ENCODE data around the gene RAB3GAP1.
"Not testable (repeated sequence)": the region's sequence is repeated elsewhere in the genome, so short reads cannot be mapped to it uniquely, and the experiment has no call there.

Gene RAB3GAP1

GRCh38 chr2:135113322-135113721 is 61.2 kb downstream of the RAB3GAP1 start:
- TF ChIP-seq CTCF (IDR thresholded peaks at IDR 0.05), result no peak
- no peak for DNase-seq
- Histone ChIP-seq H3K27me3 (no peaks in the 10 kb centered on the region), H3K36me3 (peaks cover 5 to 50% (median 26%) of the 10 kb centered on the region in 3 donors), H3K4me3 (no peak overlapping the region), H3K27ac (no peak overlapping the region), H3K9me3 (no peaks in the 10 kb centered on the region), H3K4me1 (no peaks in the 10 kb centered on the region)
- intact Hi-C loops (cut with DNase I; ENCODE audit: low total_unique reads), result no loop called here

GRCh38 chr2:135119582-135119981 is 67.5 kb downstream of the RAB3GAP1 start:
- Histone ChIP-seq H3K36me3 (peaks cover 5 to 36% (median 14%) of the 10 kb centered on the region in 3 donors), H3K4me3 (no peak overlapping the region), H3K27ac (no peak overlapping the region), H3K9me3 (no peaks in the 10 kb centered on the region), H3K27me3 (no peaks in the 10 kb centered on the region), H3K4me1 (no peaks in the 10 kb centered on the region)
- no peak for DNase-seq
- TF ChIP-seq CTCF (IDR thresholded peaks at IDR 0.05), result no peak
- intact Hi-C loops (cut with DNase I; ENCODE audit: low total_unique reads), result no loop called here

- intact Hi-C loops (cut with DNase I; ENCODE audit: low total_unique reads), result no loop called here
- Histone ChIP-seq H3K36me3 (peaks cover 0 to 38% (median 20%) of the 10 kb centered on the region in 3 donors), H3K9me3 (no peaks in the 10 kb centered on the region)
Observed at GRCh38 chr2:135121016-135121657, 69.0 kb downstream of the RAB3GAP1 start.

GRCh38 chr2:135121658-135122039 is 69.6 kb downstream of the RAB3GAP1 start:
- H3K27ac ChIP-seq; H3K4me3 ChIP-seq; H3K4me1 ChIP-seq; DNase-seq; H3K9me3 ChIP-seq; H3K27me3 ChIP-seq; intact Hi-C loops (cut with DNase I; ENCODE audit: low total_unique reads): not testable (repeated sequence)
- H3K36me3 ChIP-seq, result peaks cover 4 to 43% (median 22%) of the 10 kb centered on the region in 3 donors

More at GRCh38 chr2:135121016-135121657, 69.0 kb downstream of the RAB3GAP1 start:
- Histone ChIP-seq H3K27ac (no peak overlapping the region), H3K4me1 (no peaks in the 10 kb centered on the region), H3K4me3 (no peak overlapping the region), H3K27me3 (no peaks in the 10 kb centered on the region)
- TF ChIP-seq CTCF (IDR thresholded peaks at IDR 0.05), result no peak
- no peak for DNase-seq

- no peak overlapping the region for H3K27ac ChIP-seq
- no peaks in the 10 kb centered on the region for H3K4me1 ChIP-seq
- DNase-seq, result no peak
- H3K27me3 ChIP-seq, result no peaks in the 10 kb centered on the region
- peaks cover 28 to 67% (median 51%) of the 10 kb centered on the region in 3 donors for H3K36me3 ChIP-seq
- intact Hi-C loops (cut with DNase I; ENCODE audit: low total_unique reads), result no loop called here
- no peaks in the 10 kb centered on the region for H3K9me3 ChIP-seq
- H3K4me3 ChIP-seq, result no peak overlapping the region
- no peak for TF ChIP-seq CTCF (IDR thresholded peaks at IDR 0.05)
Observed at GRCh38 chr2:135124924-135125886, 73.1 kb downstream of the RAB3GAP1 start.

GRCh38 chr2:135125940-135126339 is 73.8 kb downstream of the RAB3GAP1 start:
- TF ChIP-seq CTCF (IDR thresholded peaks at IDR 0.05), result no peak

More at GRCh38 chr2:135125940-135126339, 73.8 kb downstream of the RAB3GAP1 start:
- Histone ChIP-seq H3K9me3 (no peaks in the 10 kb centered on the region), H3K36me3 (peaks cover 35 to 75% (median 59%) of the 10 kb centered on the region in 3 donors), H3K27me3 (no peaks in the 10 kb centered on the region), H3K4me3 (no peak overlapping the region), H3K4me1 (no peaks in the 10 kb centered on the region), H3K27ac (no peak overlapping the region)
- no peak for DNase-seq
- intact Hi-C loops (cut with DNase I; ENCODE audit: low total_unique reads), result no loop called here

All from tibial artery (tissue), 4 donors.